Embryonic facial prominence (tissue), 1 donor: ENCODE measurements around the gene ABCD1.

ENCODE experiments used
- DNase-seq: peaks from one replicate; pipeline ENCODE4 v3.0.0-alpha.2; 2016; ENCODE audit errors: extremely low spot score

ABCD1 gene

GRCh38 chrX:153762626-153763173 is 38.0 kb downstream of the ABCD1 start:
- no peak for DNase-seq

DNA sequence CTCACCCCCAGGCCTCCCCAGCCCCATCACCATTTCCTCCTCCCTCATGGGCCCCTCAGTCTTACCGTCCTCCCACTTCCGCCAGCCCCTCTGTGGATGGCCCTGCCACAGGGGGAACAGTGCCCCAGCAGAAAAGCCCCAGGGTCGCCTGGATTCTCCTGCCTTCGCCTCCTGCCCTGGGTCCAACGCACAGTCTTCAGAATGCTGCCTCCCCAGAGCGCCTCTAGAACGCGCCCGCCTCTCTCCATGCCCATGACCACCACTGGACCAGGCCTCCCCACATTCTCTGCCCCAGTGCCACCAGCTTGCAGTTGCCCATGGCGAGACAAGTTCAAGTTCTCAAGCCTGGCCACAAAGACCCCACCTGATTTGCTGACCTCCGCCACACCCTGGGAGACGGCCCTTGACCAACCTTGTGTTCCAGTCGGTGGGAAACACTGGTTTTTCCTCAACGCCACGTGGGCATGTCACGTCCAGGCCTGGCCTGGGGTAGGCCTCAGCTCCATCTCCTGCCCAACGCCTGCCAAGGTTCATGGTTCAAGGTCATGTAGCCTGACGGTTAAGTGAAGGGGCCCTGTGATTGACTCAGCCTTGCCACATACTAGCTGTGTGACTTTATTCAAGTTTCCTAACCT is 38.8 kb downstream of the ABCD1 start:
- no peak for DNase-seq

GRCh38 chrX:153763989-153764755 is 39.5 kb downstream of the ABCD1 start, which contains the start of gene PLXNB3:
TSS of gene PLXNB3 (plus strand) at chrX:153764249. CDS start at chrX:153765536, 1,287 bp downstream.
- peak; percentile 9 for DNase-seq

DNA sequence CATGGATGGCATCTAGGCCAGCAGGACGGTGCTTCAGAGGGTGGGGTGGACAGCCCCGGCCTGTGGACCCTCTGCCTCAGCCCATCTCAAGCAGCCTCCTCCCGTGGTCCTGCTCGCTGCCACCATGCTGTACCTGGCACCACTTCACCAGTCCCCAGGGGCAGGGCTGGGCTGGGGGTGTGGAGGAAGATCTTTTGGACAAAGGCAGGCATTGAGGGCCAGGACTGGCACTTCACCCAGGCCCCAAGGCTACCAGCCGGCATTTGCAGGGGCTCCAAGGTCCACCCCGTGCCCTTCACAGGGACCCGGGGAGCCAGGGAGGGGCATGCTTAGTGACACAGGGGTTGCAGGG is 40.1 kb downstream of the ABCD1 start:
- no peak for DNase-seq

DNA sequence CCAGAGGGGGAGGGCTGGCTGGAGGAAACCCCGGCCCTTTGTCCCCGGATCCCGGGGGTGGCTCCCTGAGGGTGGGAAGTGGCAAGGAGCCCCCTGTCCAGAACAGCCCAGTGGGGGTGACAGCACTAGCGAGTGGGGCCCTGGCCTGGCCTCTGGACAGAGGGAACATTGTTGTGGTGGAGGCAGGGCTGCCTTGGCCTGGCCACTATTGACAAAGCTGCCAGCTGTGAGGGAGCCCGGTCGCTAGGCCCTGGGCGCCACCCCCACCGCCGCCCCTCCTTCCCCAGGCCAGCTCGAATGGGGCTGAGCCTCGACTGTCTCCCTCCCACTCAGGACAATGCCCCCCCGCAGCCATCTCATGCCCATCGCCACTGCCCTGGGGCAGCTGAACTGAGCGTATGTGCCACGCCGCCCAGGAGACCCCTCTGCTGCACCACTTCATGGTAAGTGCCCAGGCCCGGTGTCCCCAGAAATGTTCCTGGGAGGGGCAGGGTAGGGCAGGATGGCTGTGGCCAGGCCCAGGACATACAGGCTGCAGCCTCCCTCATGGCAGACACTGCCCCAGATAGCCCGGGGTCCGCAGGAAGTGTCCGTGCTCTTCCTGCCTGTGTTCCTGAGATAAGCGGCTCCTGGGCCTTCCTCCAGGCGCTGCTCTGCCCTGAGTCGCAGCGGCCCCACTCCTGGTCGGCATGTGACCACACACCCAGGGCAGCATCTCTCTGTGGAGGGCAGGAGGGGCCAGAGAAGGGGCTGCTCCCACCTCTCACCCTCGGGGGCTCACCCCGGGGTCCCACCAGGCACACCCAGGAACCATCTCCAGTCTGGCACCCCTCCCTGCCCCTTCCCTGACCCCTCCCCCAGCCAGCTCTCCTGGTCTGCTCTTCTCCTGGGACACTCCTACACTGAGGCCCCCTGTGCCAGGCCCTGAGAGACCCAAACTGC is 40.8 kb downstream of the ABCD1 start:
- DNase-seq = no peak

- peak; percentile 6 for DNase-seq
Measured at GRCh38 chrX:153766098-153766817, 41.6 kb downstream of the ABCD1 start.

DNA sequence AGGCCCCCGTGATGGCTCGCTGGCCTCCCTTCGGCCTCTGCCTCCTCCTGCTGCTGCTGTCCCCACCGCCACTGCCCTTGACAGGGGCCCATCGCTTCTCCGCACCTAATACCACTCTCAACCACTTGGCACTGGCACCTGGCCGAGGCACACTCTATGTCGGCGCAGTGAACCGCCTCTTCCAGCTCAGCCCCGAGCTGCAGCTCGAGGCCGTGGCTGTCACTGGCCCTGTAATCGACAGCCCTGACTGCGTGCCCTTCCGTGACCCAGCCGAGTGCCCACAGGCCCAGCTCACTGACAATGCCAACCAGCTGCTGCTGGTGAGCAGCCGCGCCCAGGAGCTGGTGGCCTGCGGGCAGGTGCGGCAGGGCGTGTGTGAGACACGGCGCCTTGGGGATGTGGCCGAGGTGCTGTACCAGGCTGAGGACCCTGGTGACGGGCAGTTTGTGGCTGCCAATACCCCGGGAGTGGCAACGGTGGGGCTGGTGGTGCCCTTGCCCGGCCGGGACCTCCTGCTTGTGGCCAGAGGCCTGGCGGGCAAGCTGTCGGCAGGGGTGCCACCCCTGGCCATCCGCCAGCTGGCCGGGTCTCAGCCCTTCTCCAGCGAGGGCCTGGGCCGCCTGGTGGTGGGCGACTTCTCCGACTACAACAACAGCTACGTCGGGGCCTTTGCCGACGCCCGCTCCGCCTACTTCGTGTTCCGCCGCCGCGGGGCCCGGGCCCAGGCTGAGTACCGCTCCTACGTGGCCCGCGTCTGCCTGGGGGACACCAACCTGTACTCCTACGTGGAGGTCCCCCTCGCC is 42.4 kb downstream of the ABCD1 start:
- no peak for DNase-seq

GRCh38 chrX:153767674-153768055 is 43.0 kb downstream of the ABCD1 start:
- DNase-seq = no peak

- DNase-seq = no peak
Measured at GRCh38 chrX:153768311-153769157, 43.9 kb downstream of the ABCD1 start.

DNA sequence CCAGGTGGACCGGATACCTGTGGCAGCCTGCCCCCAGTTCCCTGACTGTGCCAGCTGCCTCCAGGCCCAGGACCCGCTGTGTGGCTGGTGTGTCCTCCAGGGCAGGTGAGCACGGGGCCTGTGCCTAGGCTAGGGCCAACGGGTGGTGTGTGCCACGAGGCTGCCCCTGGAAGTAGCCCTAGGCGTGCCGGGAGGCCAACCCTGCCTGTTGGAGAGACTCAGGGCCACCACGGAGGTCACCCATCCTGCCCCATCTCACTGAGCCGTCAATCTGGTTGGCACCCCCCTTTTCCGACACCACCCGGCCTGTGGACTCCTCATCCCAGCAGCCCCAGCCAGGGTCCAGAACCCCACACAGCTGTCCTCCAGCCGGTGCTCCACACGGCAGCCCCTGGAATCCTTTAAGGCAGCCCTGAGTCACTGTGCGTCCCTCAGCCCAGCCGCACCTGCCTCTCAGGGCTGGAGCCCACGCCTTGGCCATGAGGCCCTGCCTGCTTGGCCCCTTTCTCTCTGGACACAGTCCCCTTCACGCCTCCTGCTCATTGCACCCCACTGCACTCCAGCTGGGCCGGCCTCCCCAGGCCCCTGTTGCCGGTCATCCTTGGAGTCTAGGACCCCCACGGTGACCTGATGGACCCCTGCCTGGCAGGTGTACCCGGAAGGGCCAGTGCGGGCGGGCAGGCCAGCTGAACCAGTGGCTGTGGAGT is 44.7 kb downstream of the ABCD1 start:
- no peak for DNase-seq

DNA sequence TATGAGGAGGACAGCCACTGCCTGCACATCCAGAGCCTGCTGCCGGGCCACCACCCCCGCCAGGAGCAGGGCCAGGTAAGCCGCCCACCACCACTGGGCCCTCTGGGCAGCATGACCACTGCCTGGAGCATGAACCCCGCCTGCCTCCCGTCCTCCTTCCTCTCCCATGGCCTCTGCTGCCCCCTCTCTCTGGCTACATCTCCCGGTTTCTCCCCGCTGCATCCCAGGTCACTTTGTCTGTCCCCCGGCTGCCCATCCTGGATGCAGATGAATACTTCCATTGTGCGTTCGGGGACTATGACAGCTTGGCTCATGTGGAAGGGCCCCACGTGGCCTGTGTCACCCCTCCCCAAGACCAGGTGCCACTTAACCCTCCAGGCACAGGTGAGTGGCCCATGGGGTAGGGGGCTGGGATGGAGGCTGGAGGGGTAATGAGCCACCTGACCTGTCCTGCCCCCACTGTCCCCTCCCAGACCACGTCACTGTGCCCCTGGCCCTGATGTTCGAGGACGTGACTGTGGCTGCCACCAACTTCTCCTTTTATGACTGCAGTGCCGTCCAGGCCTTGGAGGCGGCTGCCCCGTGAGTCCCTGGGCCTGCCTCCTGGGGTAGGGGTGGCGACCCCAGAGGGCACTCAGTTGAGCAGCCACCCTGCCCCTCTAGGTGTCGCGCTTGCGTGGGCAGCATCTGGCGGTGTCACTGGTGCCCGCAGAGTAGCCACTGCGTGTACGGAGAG is 45.4 kb downstream of the ABCD1 start:
- DNase-seq = no peak

DNA sequence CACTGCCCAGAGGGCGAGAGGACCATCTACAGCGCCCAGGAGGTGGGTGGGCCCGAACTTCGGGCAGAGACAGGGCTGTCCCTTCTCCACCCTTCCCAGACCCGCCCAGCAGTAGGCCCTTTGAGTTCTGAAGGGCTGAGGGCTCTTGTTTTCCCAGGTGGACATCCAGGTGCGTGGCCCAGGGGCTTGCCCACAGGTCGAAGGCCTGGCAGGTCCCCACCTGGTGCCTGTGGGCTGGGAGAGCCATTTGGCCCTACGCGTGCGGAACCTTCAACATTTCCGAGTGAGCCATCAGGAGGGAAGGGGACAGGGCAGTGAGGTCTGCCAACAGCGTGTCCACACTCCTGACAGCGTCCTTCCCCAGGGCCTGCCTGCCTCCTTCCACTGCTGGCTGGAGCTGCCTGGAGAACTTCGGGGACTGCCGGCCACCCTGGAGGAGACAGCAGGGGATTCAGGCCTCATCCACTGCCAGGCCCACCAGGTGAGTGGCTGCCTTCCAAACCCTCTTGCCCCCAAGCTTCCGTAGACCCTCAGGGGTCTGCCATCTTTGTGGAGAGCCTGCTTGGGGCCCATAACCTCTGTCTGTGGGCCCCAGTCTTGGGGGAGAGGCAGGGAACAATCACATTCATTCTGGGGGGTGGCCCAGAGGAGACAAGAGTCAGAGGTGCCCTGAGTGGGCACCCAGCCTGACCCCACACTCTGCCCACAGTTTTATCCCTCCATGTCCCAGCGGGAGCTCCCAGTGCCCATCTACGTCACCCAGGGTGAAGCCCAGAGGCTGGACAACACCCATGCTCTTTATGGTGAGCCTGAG is 46.2 kb downstream of the ABCD1 start:
- no peak for DNase-seq

DNA sequence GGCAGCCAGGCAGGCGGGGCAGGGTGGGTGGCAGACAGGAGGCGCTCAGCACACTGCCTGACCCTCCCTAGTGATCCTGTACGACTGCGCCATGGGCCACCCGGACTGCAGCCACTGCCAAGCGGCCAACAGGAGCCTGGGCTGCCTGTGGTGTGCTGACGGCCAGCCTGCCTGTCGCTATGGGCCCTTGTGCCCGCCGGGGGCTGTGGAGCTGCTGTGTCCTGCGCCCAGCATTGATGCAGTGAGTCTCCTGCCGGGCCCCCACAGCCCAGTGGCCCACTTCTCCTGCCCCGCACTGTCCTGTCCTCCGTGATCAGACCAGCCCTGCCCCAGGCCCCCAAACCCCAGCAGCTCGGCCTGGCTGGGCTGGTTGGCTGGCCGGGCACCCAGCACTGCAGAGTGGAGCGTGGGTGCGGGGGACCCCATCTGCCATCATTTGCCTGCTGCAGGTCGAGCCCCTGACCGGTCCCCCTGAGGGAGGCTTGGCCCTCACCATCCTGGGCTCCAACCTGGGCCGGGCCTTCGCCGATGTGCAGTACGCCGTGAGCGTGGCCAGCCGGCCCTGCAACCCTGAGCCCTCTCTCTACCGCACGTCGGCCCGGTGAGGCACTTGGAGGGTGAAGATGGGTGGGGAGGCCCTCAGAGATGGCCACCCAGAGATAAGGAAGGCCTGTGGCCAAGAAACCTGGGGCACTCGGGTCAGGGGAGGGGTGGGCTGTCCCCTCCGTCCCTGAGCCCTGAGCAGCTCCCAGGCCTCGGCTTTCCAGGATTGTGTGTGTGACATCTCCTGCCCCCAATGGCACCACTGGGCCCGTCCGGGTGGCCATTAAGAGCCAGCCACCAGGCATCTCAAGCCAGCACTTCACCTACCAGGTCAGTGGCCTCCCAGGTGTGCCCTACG is 47.0 kb downstream of the ABCD1 start:
- DNase-seq = no peak

- DNase-seq = no peak
Measured at GRCh38 chrX:153772316-153773217, 47.9 kb downstream of the ABCD1 start.

DNA sequence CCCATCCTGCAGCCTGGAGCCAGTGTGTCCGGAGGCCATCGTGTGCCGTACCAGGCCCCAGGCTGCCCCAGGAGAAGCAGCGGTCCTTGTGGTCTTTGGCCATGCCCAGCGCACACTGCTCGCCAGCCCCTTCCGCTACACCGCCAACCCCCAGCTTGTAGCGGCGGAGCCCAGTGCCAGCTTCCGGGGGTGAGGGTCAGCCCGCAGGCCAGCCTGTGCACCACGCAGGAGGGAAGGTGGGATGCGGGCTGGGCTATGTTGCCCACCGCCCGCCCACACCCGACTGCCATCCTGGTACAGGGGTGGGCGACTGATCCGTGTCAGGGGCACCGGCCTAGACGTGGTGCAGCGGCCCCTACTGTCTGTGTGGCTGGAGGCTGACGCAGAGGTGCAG is 48.6 kb downstream of the ABCD1 start:
- DNase-seq = no peak
